Brain microvascular endothelial cell (primary cell): ENCODE results near the gene ARHGAP32.

Source experiments
- DNase-seq: peaks from one replicate; pipeline ENCODE4 v3.0.0-alpha.2; 2020
- H3K27ac ChIP-seq: fragments of 250-450 bp; sonication (Bioruptor Pico); 2 replicates; pipeline ENCODE4 v1.5.1; 2020; ENCODE audit warnings: mild to moderate bottlenecking, moderate library complexity
- H3K27me3 ChIP-seq: fragments of 250-450 bp; sonication (Bioruptor Pico); replicated peaks from 2 replicates; pipeline ENCODE4 v1.5.1; 2020; ENCODE audit warnings: mild to moderate bottlenecking
- H3K36me3 ChIP-seq: fragments of 250-450 bp; sonication (Bioruptor Pico); replicated peaks from 2 replicates; pipeline ENCODE4 v1.5.1; 2020; ENCODE audit warnings: mild to moderate bottlenecking
- H3K4me3 ChIP-seq: 2 replicates; pipeline ENCODE4 v1.5.1; 2011; ENCODE audit warnings: low read depth, mild to moderate bottlenecking, control low read depth, low read length, moderate library complexity
- in situ Hi-C: cut with HindIII; loops from 2 replicates; pipeline ENCODE4 v1.10.0; 2017; ENCODE audit warnings: low sequenced_read_pairs, low pct_ligation_motif_present
- TF ChIP-seq, protein P1 (sequence below): IDR thresholded peaks from 2 replicates; pipeline ENCODE4 v1.5.1; 2011; ENCODE audit warnings: low read depth, mild to moderate bottlenecking, moderate library complexity, low read length, control low read depth, inconsistent platforms; ENCODE audit errors: missing control alignments

The ARHGAP32 gene

DNA sequence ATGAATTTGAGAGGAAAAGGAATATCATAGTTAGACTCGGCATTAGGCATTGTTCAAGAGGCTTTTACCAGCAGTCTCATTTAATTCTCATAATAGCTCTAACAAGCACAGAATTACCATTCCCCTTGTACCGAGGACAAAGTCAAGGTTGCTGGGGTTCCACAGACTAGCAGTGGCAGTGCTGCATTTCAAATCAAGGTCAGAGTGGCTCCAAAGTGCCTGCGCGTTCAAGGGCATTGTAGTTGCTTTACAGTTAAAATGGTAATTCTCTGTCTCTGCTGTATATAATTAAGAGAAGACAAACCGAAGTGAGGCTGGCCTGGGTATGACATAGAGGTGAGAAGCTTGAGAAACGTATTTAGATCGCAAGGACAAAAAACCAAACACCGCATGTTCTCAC lies 209.1 kb downstream of the ARHGAP32 start:
- TF ChIP-seq, protein P1, sequence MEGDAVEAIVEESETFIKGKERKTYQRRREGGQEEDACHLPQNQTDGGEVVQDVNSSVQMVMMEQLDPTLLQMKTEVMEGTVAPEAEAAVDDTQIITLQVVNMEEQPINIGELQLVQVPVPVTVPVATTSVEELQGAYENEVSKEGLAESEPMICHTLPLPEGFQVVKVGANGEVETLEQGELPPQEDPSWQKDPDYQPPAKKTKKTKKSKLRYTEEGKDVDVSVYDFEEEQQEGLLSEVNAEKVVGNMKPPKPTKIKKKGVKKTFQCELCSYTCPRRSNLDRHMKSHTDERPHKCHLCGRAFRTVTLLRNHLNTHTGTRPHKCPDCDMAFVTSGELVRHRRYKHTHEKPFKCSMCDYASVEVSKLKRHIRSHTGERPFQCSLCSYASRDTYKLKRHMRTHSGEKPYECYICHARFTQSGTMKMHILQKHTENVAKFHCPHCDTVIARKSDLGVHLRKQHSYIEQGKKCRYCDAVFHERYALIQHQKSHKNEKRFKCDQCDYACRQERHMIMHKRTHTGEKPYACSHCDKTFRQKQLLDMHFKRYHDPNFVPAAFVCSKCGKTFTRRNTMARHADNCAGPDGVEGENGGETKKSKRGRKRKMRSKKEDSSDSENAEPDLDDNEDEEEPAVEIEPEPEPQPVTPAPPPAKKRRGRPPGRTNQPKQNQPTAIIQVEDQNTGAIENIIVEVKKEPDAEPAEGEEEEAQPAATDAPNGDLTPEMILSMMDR = no peak
- Histone ChIP-seq H3K36me3 (no peaks in the 10 kb centered on the region), H3K27ac (no peak overlapping the region), H3K27me3 (no peaks in the 10 kb centered on the region), H3K4me3 (no peak overlapping the region)
- in situ Hi-C loops = no loop called here
- DNase-seq = no peak

DNA sequence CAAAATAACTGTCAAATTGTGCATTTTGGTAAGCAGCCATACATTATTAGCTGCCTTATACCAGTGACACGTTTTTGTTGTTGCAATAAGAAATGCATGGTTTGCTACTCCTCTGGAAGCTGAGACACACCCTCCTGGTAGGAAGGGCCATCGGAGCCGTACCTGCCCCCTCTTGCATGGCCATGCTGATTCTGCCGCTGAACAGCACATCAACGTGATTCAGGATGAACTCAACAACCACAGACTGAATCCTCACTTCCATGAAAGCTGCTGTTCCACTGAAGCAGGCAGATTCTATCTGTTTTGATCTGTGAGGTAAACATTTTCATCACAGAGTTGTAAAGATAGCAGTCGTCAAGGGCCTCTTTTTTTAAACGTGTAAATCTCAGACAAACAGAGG lies 210.9 kb downstream of the ARHGAP32 start:
- no peaks in the 10 kb centered on the region for H3K36me3 ChIP-seq
- no peak overlapping the region for H3K27ac ChIP-seq
- H3K4me3 ChIP-seq = no peak overlapping the region
- in situ Hi-C loops = no loop called here
- TF ChIP-seq, protein P1 = no peak
- H3K27me3 ChIP-seq = no peaks in the 10 kb centered on the region
- DNase-seq = no peak

DNA sequence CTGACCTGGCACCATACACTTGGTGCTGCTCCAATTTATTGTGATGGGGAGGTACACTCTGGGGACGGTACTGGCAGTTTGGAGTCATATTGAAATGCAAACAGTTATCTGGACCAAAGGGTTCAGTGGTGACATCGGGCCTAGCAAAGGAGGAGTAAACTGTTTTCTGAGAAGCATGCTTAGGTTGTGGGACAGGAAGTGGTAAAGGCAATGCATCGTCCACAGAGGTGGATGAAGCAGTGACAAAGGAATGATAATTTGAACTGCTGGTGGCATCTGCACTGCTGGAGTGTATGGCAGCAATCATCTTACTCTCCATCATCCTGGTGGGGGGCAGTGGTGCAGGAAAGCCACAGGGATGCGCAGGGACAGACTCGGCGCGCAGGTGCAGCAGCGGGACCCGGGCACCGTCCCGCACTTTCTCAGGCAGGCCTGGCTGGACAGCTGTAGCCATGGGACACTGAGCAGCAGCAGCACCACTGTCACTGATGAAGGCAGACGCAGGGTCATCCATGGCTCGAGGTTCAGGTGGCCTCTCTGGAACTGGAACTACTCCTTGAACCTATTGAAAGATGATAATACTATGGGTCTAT lies 221.4 kb downstream of the ARHGAP32 start:
- Histone ChIP-seq H3K36me3 (peaks cover 10% of the 10 kb centered on the region), H3K27me3 (no peaks in the 10 kb centered on the region), H3K4me3 (no peak overlapping the region), H3K27ac (no peak overlapping the region)
- TF ChIP-seq, protein P1 = no peak
- no peak for DNase-seq
- in situ Hi-C loops = no loop called here

DNA sequence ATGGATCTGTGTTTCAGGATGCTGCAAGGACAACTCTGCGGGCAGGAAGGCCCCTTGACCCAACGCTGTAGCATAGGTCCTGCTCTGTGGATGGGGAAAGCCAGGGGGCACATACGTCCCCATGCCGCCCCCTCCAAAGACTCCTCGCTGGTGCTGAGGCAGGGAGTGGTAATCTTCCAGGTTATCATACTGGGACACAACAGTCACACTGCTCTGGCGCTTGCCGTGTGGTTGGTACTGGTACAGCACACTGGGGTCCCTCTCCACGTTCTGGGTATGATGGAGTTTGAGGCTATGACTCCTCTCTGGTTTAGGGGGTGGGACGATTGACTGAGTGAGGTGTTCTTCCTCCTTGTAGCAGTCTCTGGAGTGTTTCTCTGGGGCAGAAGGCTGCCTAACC lies 223.2 kb downstream of the ARHGAP32 start:
- H3K27me3 ChIP-seq = no peaks in the 10 kb centered on the region
- H3K4me3 ChIP-seq = no peak overlapping the region
- peaks cover 10% of the 10 kb centered on the region for H3K36me3 ChIP-seq
- TF ChIP-seq, protein P1 = no peak
- DNase-seq = no peak
- no peak overlapping the region for H3K27ac ChIP-seq
- in situ Hi-C loops = no loop called here

DNA sequence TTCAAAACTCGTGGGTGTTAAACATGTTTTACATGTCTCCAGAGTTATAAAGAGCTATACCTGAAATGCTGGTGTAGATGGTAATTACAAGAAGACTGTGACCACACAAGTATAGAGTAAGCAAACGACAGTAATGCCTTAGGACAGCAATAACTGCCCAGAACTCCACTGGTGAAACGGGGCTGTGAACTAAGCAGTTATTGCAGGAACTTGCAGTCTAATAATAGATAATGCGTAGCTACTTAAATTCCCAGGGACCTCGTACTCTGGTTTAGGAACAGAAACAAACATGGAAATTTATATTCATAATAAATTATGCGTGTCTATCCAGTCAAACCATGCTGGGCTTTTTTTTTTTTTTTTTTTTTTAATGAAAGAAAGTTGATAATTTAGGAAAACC lies 224.5 kb downstream of the ARHGAP32 start:
- DNase-seq = no peak
- Histone ChIP-seq H3K4me3 (no peak overlapping the region), H3K27ac (no peak overlapping the region), H3K36me3 (peaks cover 4% of the 10 kb centered on the region), H3K27me3 (no peaks in the 10 kb centered on the region)
- in situ Hi-C loops = no loop called here
- TF ChIP-seq, protein P1 = no peak

DNA sequence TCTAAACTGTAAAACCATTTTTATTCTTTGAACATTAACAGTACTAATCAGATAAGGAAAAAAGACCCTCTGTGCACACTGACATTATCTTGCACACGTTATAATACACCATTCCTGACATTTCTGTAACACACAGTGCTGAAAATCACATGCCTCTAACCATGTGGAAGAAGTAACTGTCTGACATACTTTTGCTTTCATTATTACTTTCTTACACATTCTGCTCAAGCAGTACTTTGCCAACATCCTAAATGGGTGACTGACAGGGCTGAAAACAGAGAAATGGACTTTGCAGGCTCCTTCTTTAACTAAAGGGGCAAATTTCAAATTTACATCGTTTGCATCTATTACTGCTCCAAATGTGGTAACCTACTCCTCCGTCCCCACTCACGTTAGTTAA lies 226.6 kb downstream of the ARHGAP32 start:
- no peak overlapping the region for H3K27ac ChIP-seq
- in situ Hi-C loops = no loop called here
- TF ChIP-seq, protein P1 = no peak
- no peak for DNase-seq
- no peak overlapping the region for H3K4me3 ChIP-seq
- H3K36me3 ChIP-seq = peaks cover 3% of the 10 kb centered on the region
- no peaks in the 10 kb centered on the region for H3K27me3 ChIP-seq
